Measurements from ENCODE around the gene SLC6A6.

The SLC6A6 gene

DNA sequence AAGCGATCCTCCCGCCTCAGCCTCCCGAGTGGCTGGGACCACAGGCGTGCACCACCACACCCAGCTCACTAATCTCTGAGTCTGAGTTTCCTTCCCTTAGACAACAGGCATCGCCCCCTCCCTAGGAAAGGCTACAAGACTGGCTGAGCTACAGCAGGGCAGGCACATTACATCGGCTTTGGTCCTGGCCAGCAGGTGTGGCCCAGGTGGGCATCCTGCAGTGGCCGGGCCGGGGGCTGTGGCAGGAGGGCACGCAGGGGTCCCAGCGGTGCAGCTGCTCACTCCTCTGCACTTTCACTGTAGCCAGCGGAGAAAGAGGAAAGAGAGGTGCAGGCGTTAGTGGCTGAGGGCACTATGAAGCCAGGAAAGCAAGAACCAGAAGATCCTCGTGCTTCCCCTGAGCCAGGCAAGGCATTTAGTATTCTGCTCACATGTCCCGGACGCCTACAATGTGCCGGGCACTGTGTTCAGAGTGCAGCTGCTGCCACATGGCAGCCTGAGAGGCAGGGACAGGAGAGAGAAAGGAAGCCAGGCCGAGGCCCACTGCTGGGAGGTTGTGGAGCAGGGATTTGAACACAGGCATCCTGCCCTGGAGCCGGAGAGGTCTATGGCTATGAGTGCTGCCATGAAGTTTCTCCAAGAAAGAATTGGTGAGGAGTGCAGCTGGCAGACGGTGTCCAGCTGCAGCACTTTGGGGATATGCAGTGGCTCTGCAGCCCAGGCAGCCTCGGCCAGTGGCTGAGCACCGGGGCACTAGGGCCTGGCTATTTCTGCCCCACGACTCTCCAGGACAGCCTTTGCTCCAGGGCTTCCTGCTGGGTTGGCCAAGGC is 115.4 kb downstream of the SLC6A6 start:
- H3K4me3 ChIP-seq (ENCODE audit: control insufficient read depth, low read depth, low read length) = no peak overlapping the region
- TF ChIP-seq, protein P1, sequence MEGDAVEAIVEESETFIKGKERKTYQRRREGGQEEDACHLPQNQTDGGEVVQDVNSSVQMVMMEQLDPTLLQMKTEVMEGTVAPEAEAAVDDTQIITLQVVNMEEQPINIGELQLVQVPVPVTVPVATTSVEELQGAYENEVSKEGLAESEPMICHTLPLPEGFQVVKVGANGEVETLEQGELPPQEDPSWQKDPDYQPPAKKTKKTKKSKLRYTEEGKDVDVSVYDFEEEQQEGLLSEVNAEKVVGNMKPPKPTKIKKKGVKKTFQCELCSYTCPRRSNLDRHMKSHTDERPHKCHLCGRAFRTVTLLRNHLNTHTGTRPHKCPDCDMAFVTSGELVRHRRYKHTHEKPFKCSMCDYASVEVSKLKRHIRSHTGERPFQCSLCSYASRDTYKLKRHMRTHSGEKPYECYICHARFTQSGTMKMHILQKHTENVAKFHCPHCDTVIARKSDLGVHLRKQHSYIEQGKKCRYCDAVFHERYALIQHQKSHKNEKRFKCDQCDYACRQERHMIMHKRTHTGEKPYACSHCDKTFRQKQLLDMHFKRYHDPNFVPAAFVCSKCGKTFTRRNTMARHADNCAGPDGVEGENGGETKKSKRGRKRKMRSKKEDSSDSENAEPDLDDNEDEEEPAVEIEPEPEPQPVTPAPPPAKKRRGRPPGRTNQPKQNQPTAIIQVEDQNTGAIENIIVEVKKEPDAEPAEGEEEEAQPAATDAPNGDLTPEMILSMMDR (conservative IDR thresholded peaks at IDR 0.05; ENCODE audit: control insufficient read depth, insufficient read depth, low read depth, low read length) = no peak
- no peak for DNase-seq (ENCODE audit: low read depth)

DNA sequence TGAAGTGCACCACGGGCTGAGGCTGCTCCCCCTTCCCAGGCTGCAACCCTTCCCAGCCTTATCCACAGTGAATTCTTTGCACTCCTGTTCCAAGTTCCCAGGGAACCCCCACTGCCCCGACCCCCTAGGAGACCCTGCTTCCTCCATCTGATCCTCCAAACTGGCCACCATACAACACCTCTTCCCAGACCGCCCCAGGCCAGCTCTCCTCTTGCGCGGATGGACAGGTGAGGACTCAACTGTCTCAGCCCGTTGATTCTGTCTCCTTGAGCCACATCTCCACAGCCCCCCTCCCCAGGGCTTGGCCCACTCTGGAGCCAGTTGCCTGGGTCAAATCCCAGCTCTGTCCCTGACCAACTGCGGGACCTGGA is 116.0 kb downstream of the SLC6A6 start:
- DNase-seq (ENCODE audit: low read depth) = no peak
- TF ChIP-seq, protein P1 (conservative IDR thresholded peaks at IDR 0.05; ENCODE audit: control insufficient read depth, insufficient read depth, low read depth, low read length) = no peak
- H3K4me3 ChIP-seq (ENCODE audit: control insufficient read depth, low read depth, low read length) = no peak overlapping the region

DNA sequence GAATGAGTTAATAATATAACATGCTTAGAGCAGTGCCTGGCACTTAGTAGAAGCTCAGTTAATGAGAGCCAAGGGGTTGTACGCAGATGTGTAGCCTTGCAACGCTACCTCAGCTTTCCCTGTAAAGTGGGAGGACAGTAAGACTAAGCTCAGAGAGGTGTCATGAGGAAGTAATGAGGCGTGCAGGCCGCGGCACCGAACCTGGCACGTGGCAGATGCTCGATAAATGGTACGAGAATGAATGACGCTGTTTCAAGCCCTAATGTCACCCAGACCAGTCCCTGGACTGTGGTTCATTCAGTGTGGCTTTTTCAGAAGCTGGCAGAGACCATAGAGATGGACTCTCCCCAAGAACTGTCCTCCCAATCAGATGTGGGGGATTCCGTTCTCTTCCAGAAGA is 116.5 kb downstream of the SLC6A6 start:
- H3K4me3 ChIP-seq (ENCODE audit: control insufficient read depth, low read depth, low read length) = no peak overlapping the region
- TF ChIP-seq, protein P1 (conservative IDR thresholded peaks at IDR 0.05; ENCODE audit: control insufficient read depth, insufficient read depth, low read depth, low read length) = no peak
- no peak for DNase-seq (ENCODE audit: low read depth)

DNA sequence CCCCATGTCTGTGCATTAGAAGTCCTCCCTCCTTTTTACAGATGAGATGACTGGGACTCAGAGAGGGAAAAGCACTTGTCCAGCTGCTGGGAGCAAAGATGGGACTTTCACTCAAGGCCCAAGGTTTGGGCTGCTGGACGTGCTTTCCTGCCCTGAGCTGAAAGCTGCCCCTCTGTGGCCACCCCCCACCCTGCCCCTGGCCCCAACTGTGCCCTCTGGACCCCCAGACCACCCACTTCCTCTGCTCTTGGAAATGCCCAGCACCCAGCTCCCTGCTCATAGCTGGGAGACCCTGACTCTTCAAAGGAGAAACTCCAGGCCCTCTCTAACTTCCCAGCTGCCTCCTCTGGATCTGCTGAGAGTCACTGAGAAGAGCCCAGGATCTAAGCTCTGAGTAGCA is 117.0 kb downstream of the SLC6A6 start:
- TF ChIP-seq, protein P1 (conservative IDR thresholded peaks at IDR 0.05; ENCODE audit: control insufficient read depth, insufficient read depth, low read depth, low read length) = no peak
- no peak for DNase-seq (ENCODE audit: low read depth)
- no peak overlapping the region for H3K4me3 ChIP-seq (ENCODE audit: control insufficient read depth, low read depth, low read length)

DNA sequence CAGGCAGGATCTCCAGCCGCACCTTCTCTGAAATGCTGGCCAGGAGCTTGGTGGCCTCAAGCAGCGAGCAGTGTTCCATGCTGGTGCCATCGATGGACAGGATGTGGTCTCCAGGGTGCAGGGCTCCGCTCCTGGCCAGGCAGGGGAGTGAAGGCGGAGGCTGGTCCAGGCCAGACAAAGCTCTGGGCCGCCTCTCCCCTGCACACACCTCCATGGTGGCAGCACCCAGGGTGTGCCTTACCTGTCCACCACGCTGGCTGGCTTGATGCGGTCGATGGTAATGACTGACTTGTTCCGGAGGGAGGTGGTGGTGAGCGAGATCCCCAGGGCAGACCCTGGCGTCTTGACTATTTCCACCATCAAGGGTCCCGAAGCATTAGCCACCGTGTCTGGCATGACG is 117.7 kb downstream of the SLC6A6 start:
- TF ChIP-seq, protein P1 (conservative IDR thresholded peaks at IDR 0.05; ENCODE audit: control insufficient read depth, insufficient read depth, low read depth, low read length) = no peak

DNA sequence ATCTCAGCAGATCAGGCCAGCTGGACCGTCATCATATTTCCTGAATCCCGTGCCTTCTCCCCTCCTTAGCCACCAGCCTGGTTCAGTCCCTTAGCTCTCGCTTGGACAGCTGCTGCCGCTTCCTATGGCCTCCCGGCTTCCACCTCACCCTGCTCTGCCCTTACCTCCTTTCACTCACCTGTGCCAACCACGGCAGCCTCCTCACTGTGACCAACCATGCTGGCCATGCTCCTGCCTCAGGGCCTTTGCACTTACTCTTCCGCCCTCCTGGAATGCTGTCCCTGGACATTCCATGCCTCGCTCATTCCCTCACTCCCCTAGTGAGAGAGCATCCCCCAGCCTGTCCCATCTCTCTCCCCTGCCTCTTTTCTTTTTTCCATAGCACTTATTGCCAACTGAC is 118.6 kb downstream of the SLC6A6 start:
- H3K4me3 ChIP-seq (ENCODE audit: control insufficient read depth, low read depth, low read length) = no peak overlapping the region
- DNase-seq (ENCODE audit: low read depth) = no peak
- TF ChIP-seq, protein P1 (conservative IDR thresholded peaks at IDR 0.05; ENCODE audit: control insufficient read depth, insufficient read depth, low read depth, low read length) = no peak

More for the DNA sequence above, 117.7 kb downstream of the SLC6A6 start:
- no peak for DNase-seq (ENCODE audit: low read depth)
- no peak overlapping the region for H3K4me3 ChIP-seq (ENCODE audit: control insufficient read depth, low read depth, low read length)

All from fibroblast of mammary gland (primary cell).